Measurements from ENCODE around the gene PKDREJ. TPM values are rescaled to one million over a fixed set of nuclear protein-coding genes. Genes with fewer than 3 reads are reported as not detected.

PKDREJ gene
- total RNA-seq, 2 experiments from 2014 or later: not detected

DNA sequence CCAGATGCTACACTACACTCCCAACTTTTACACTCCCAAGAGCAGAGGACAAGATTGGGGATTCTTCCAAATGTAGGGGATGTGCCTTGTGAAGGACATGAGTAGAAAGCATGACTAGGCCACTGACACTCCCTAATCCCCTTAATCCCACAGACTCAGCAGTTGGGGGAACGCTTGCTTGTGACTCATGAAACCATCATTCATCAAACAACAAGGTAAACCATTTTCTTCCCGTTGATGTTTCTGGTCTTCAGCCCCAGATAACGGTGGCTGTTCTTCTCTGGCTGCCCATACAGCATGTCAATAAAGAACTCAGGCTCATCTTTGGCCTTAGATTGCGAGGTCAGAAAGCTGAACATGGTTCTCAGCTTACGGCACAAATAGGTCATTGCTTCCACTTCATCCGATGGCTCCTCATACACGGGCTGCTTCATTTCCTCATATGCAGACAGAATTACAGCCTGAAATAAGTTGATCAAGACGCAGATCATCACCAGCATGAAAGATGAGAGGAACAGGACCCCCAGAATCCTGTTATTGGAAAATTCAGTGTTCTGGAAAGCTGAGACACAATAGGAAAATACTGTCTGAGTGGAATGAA is 6.7 kb downstream of the PKDREJ start:
- no peak overlapping the region for H3K4me3 ChIP-seq (ENCODE audit: low read depth, low read length, poor library complexity, severe bottlenecking)
- POLR2A ChIA-PET: no interaction called here
- no TSS peak for BruUV-seq (replicated peaks)

DNA sequence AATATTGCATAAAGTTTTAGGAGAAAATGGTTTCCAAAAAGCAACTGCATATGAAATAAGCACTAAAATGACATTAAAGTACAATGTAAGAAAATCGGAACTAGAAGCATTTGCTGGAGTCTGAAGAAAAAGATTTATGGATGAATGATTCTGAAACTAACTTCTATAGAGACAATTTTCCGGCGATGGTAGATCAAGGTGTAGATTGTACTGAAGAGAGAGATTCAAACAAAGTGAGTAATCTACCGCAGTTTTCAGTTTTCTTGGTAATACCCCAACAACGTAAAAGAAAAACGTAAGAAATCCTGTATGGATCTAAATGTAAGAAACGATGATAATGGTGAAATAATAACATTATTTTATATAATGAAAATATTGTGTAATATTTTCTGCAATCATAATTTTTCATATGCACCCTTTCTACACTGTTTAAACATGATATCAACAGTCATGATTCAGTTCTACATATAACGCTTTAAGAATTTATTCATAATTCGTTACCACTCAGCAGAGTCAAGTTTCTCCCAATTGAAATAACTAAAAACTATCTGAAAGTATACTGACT is 11.2 kb downstream of the PKDREJ start:
- Histone ChIP-seq H3K9me3 (ENCODE audit: low read length) (no peaks in the 10 kb centered on the region), H3K79me2 (ENCODE audit: insufficient read depth, low read depth, low read length) (peaks cover 7% of the 10 kb centered on the region; the same call in 1 of the 2 replicates), H2AFZ (ENCODE audit: low read length) (no peak overlapping the region), H3K9me2 (ENCODE audit: insufficient read depth, low read length) (no peaks in the 10 kb centered on the region), H4K20me1 (ENCODE audit: insufficient read depth, low read length) (no peaks in the 10 kb centered on the region), H3K4me2 (ENCODE audit: low read length) (peak overlapping the region; percentile 85), H3K27ac (ENCODE audit: low read depth, low read length, poor library complexity, severe bottlenecking) (no peak overlapping the region), H3K4me1 (ENCODE audit: insufficient read depth, low read length, poor library complexity, severe bottlenecking) (peaks cover 25% of the 10 kb centered on the region), H3K36me3 (ENCODE audit: insufficient read depth, low read length) (no peaks in the 10 kb centered on the region), H3K4me3 (ENCODE audit: low read depth, low read length, poor library complexity, severe bottlenecking) (peak overlapping the region; percentile 80)
- BruUV-seq (replicated peaks): TSS peak; percentile 71
- CTCF ChIA-PET (ENCODE audit: unreplicated experiment): no interaction called here
- intact Hi-C loops (cut with micrococcal nuclease; ENCODE audit: unreplicated experiment): loop anchor here (2.0 kb wide), 2 partner anchors 45 to 63 kb away; partner anchors contain the start of gene GTSE1
- no peak for TF ChIP-seq EZH2phosphoT487 (IDR thresholded peaks at IDR 0.05; ENCODE audit: borderline replicate concordance, low read depth, low read length)
- TF ChIP-seq, protein P1, sequence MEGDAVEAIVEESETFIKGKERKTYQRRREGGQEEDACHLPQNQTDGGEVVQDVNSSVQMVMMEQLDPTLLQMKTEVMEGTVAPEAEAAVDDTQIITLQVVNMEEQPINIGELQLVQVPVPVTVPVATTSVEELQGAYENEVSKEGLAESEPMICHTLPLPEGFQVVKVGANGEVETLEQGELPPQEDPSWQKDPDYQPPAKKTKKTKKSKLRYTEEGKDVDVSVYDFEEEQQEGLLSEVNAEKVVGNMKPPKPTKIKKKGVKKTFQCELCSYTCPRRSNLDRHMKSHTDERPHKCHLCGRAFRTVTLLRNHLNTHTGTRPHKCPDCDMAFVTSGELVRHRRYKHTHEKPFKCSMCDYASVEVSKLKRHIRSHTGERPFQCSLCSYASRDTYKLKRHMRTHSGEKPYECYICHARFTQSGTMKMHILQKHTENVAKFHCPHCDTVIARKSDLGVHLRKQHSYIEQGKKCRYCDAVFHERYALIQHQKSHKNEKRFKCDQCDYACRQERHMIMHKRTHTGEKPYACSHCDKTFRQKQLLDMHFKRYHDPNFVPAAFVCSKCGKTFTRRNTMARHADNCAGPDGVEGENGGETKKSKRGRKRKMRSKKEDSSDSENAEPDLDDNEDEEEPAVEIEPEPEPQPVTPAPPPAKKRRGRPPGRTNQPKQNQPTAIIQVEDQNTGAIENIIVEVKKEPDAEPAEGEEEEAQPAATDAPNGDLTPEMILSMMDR (conservative IDR thresholded peaks at IDR 0.05; ENCODE audit: low read length): no peak
- no peak for DNase-seq (ENCODE audit: low spot score)
- POLR2A ChIA-PET: interaction anchor here (1.0 kb wide), 1 partner anchor 24 kb away, joined by 3 read pairs; no protein-coding TSS in a partner anchor

More for the DNA sequence above, 6.7 kb downstream of the PKDREJ start:
- no peak for DNase-seq (ENCODE audit: low spot score)
- no peaks in the 10 kb centered on the region for H3K9me2 ChIP-seq (ENCODE audit: insufficient read depth, low read length)
- peaks cover 4% of the 10 kb centered on the region; the same call in 1 of the 2 replicates for H3K79me2 ChIP-seq (ENCODE audit: insufficient read depth, low read depth, low read length)
- H4K20me1 ChIP-seq (ENCODE audit: insufficient read depth, low read length): no peaks in the 10 kb centered on the region
- TF ChIP-seq, protein P1 (conservative IDR thresholded peaks at IDR 0.05; ENCODE audit: low read length): no peak
- TF ChIP-seq EZH2phosphoT487 (IDR thresholded peaks at IDR 0.05; ENCODE audit: borderline replicate concordance, low read depth, low read length): no peak
- H3K36me3 ChIP-seq (ENCODE audit: insufficient read depth, low read length): no peaks in the 10 kb centered on the region
- peaks cover 9% of the 10 kb centered on the region for H3K4me1 ChIP-seq (ENCODE audit: insufficient read depth, low read length, poor library complexity, severe bottlenecking)
- H3K9me3 ChIP-seq (ENCODE audit: low read length): no peaks in the 10 kb centered on the region
- no peak overlapping the region for H3K4me2 ChIP-seq (ENCODE audit: low read length)
- intact Hi-C loops (cut with micrococcal nuclease; ENCODE audit: unreplicated experiment): no loop called here
- no peak overlapping the region for H2AFZ ChIP-seq (ENCODE audit: low read length)
- H3K27ac ChIP-seq (ENCODE audit: low read depth, low read length, poor library complexity, severe bottlenecking): no peak overlapping the region
- CTCF ChIA-PET (ENCODE audit: unreplicated experiment): no interaction called here

DNA sequence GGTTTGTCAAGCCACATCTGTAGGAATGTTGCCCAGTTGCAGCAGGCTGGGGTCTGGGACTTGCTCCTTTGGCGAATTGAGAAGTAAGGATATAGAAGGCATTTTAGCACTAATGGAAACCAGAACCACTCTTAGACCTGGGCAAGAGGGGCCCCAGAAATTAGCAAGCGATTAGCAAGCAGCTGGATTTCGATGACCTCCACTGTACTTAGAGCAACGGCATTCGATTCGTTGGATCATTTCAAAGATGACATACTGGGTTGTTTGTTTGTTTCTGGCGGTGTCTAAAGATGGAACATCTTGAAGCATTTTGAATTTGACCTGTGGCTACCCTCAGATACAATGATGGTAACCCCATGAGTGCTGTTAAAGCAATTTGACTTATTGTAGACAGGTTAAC is 11.9 kb downstream of the PKDREJ start:
- intact Hi-C loops (cut with micrococcal nuclease; ENCODE audit: unreplicated experiment): loop anchor here (2.0 kb wide), 2 partner anchors 46 to 64 kb away; partner anchors contain the start of gene GTSE1
- Histone ChIP-seq H3K9me2 (ENCODE audit: insufficient read depth, low read length) (no peaks in the 10 kb centered on the region), H2AFZ (ENCODE audit: low read length) (no peak overlapping the region; the same call in 1 of the 2 replicates), H3K36me3 (ENCODE audit: insufficient read depth, low read length) (no peaks in the 10 kb centered on the region), H3K4me3 (ENCODE audit: low read depth, low read length, poor library complexity, severe bottlenecking) (peak overlapping the region; percentile 80), H3K4me1 (ENCODE audit: insufficient read depth, low read length, poor library complexity, severe bottlenecking) (peaks cover 25% of the 10 kb centered on the region), H3K79me2 (ENCODE audit: insufficient read depth, low read depth, low read length) (peaks cover 7% of the 10 kb centered on the region; the same call in 1 of the 2 replicates), H3K4me2 (ENCODE audit: low read length) (peak overlapping the region; percentile 85), H3K27ac (ENCODE audit: low read depth, low read length, poor library complexity, severe bottlenecking) (no peak overlapping the region), H4K20me1 (ENCODE audit: insufficient read depth, low read length) (no peaks in the 10 kb centered on the region), H3K9me3 (ENCODE audit: low read length) (no peaks in the 10 kb centered on the region)
- TF ChIP-seq, protein P1 (conservative IDR thresholded peaks at IDR 0.05; ENCODE audit: low read length): no peak
- TF ChIP-seq EZH2phosphoT487 (IDR thresholded peaks at IDR 0.05; ENCODE audit: borderline replicate concordance, low read depth, low read length): no peak
- DNase-seq (ENCODE audit: low spot score): no peak
- BruUV-seq (replicated peaks): no TSS peak
- ChIA-PET POLR2A (no interaction called here), CTCF (ENCODE audit: unreplicated experiment) (no interaction called here)
